Activated gamma-delta T cell treated with anti-CD3 and anti-CD28 coated beads, Interleukin-2, amount 50 U/mL, for 16 hours (primary cell): ENCODE results near the gene SIGLECL1.
"Not testable (repeated sequence)": the region's sequence is repeated elsewhere in the genome, so short reads cannot be mapped to it uniquely, and the experiment has no call there.

Experiments used
- DNase-seq: peaks from one replicate; pipeline ENCODE4 v3.0.0-alpha.2; 2020; ENCODE audit warnings: low read depth

The SIGLECL1 gene

GRCh38 chr19:51250786-51251467 lies at the start of gene SIGLECL1:
SIGLECL1 (plus strand) TSS chr19:51251080; CDS start chr19:51264073, 12,993 bp downstream.
- no peak for DNase-seq

- DNase-seq = no peak
Observed at GRCh38 chr19:51201712-51202111, 49.2 kb upstream of the SIGLECL1 start.

GRCh38 chr19:51203916-51204315 lies 47.0 kb upstream of the SIGLECL1 start:
- DNase-seq = no peak

- no peak for DNase-seq
Observed at GRCh38 chr19:51204321-51204720, 46.6 kb upstream of the SIGLECL1 start.

GRCh38 chr19:51207747-51208146 lies 43.1 kb upstream of the SIGLECL1 start:
- DNase-seq = no peak

GRCh38 chr19:51210191-51210784 lies 40.6 kb upstream of the SIGLECL1 start:
- DNase-seq = no peak

- not testable (repeated sequence) for DNase-seq
Observed at GRCh38 chr19:51210874-51211361, 40.0 kb upstream of the SIGLECL1 start.

- no peak for DNase-seq
Observed at GRCh38 chr19:51211833-51212232, 39.0 kb upstream of the SIGLECL1 start.

- DNase-seq = no peak
Observed at GRCh38 chr19:51219307-51219706, 31.6 kb upstream of the SIGLECL1 start.

- DNase-seq = no peak
Observed at GRCh38 chr19:51219971-51220370, 30.9 kb upstream of the SIGLECL1 start.

- no peak for DNase-seq
Observed at GRCh38 chr19:51220996-51221395, 29.9 kb upstream of the SIGLECL1 start.

GRCh38 chr19:51224163-51224641 lies 26.7 kb upstream of the SIGLECL1 start:
- no peak for DNase-seq

- not testable (repeated sequence) for DNase-seq
Observed at GRCh38 chr19:51224898-51225393, 25.9 kb upstream of the SIGLECL1 start, which contains the start of gene CD33. CD33 (plus strand) TSS chr19:51225080; CDS start chr19:51225119, 39 bp downstream.

GRCh38 chr19:51226067-51226466 lies 24.8 kb upstream of the SIGLECL1 start:
- no peak for DNase-seq

GRCh38 chr19:51227326-51227725 lies 23.6 kb upstream of the SIGLECL1 start:
- no peak for DNase-seq

- no peak for DNase-seq
Observed at GRCh38 chr19:51227966-51228365, 22.9 kb upstream of the SIGLECL1 start.

- DNase-seq = no peak
Observed at GRCh38 chr19:51240866-51241265, 10.0 kb upstream of the SIGLECL1 start.

- DNase-seq = no peak
Observed at GRCh38 chr19:51242881-51243630, 7.8 kb upstream of the SIGLECL1 start.

GRCh38 chr19:51246164-51246552 lies 4.7 kb upstream of the SIGLECL1 start:
- no peak for DNase-seq

GRCh38 chr19:51247972-51248590 lies 2.8 kb upstream of the SIGLECL1 start:
- no peak for DNase-seq

GRCh38 chr19:51251468-51251820 lies 564 bp downstream of the SIGLECL1 start:
- DNase-seq = no peak
